Measurements from ENCODE around the gene SDSL.

DNA sequence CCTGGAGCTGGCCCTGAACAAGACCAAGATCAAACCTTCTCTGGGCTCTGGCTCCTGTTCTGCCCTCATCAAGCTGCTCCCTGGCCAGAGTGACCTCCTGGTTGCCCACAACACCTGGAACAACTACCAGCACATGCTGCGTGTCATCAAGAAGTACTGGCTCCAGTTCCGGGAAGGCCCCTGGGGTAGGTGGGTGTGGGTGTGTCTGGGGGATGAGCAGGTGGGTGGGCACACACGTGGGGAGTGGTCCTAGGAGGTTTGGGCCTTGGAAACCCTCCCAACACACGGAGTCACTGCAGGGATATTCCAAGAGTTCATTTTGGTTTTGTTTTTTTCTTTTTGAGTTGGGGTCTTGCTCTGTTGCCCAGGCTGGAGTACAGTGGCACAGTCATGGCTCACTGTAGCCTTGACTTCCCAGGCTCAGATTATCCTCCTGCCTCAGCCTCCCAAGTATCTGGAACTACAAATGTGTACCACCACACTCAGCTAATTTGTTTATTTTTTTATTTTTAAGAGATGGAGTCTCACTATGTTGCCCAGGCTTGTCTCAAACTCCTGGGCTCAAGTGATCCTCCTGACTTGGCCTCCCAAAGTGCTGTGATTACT lies 47.3 kb upstream of the SDSL start:
- TF ChIP-seq CTCF (IDR thresholded peaks at IDR 0.05), result no peak
- TF ChIP-seq POLR2AphosphoS5 (IDR thresholded peaks at IDR 0.05; ENCODE audit: insufficient read depth in 1 of 2, low read depth in 1 of 2), result no peak
